GM12878 (cell line): Measurements from ENCODE around the gene ABHD1. TPM values are rescaled to one million over a fixed set of nuclear protein-coding genes. Genes with fewer than 3 reads are reported as not detected.

Experiments used
- ATAC-seq: fragments of 200-7000 bp; cut with Tn5 transposase; 3 replicates; pipeline ENCODE4 v1.9.1; 2020; ENCODE audit warnings: mild to moderate bottlenecking, moderate library complexity
- BruUV-seq: library from RNA; stranded (reverse); fragments of 400-500 nt; replicated peaks from 2 replicates; lab custom pipeline; 2021; lab: Mats Ljungman, UMichigan
- CTCF ChIA-PET: fragments of 300-600 bp; sonication (Branson Sonifier 250); formaldehyde crosslinking; extraction: SDS; loops from one replicate; lab custom pipeline; 2021; ENCODE audit warnings: inconsistent platforms; lab: Yijun Ruan, JAX
- POLR2A ChIA-PET: fragments of 350-600 bp; formaldehyde crosslinking; extraction: SDS; loops from one replicate; lab custom pipeline; 2021; ENCODE audit warnings: inconsistent platforms; lab: Charles Lee
- RAD21 ChIA-PET: fragments of 300-600 bp; sonication (Branson Sonifier 250); formaldehyde crosslinking; loops from one replicate; lab custom pipeline; 2023; ENCODE audit warnings: antibody characterized with exemption; ENCODE audit not compliant: unreplicated experiment; lab: Charles Lee
- SMC1A ChIA-PET: fragments of 300-600 bp; sonication (Branson Sonifier 250); formaldehyde crosslinking; loops from one replicate; lab custom pipeline; 2023; ENCODE audit not compliant: unreplicated experiment, uncharacterized antibody; lab: Charles Lee
- DNase-seq: peaks from one replicate; pipeline ENCODE4 v3.0.0-alpha.2; 2011; ENCODE audit warnings: low read depth, low spot score
- FAIRE-seq: peaks from 3 replicates; lab custom pipeline; 2011; peaks lifted over from hg19 to GRCh38; lab: Jason Lieb, UNC
- H2AFZ ChIP-seq: 2 replicates; pipeline ENCODE4 v1.6.0; 2011; ENCODE audit warnings: low read depth, low read length, control low read depth; ENCODE audit not compliant: control insufficient read depth
- H3K27ac ChIP-seq: 2 replicates; pipeline ENCODE4 v1.5.1; 2011; ENCODE audit warnings: control low read depth; ENCODE audit not compliant: control insufficient read depth, insufficient read depth
- H3K27me3 ChIP-seq, 2 experiments: replicated peaks in 1 of 2; 2 replicates each; pipeline versions ENCODE4 v1.6.0 to v1.6.1; 2011; ENCODE audit warnings: low read length in 1 of 2; ENCODE audit not compliant: control insufficient read depth in 2 of 2, insufficient read depth in 2 of 2
- H3K36me3 ChIP-seq, 2 experiments: 2 replicates each; pipeline ENCODE4 v1.5.1; 2011; ENCODE audit warnings: low read length in 1 of 2; ENCODE audit not compliant: control insufficient read depth in 2 of 2, insufficient read depth in 2 of 2
- H3K4me1 ChIP-seq: 2 replicates; pipeline ENCODE4 v1.6.1; 2011; ENCODE audit warnings: mild to moderate bottlenecking, low read length, moderate library complexity, mixed read lengths; ENCODE audit not compliant: control insufficient read depth, insufficient read depth
- H3K4me2 ChIP-seq: 2 replicates; pipeline ENCODE4 v1.6.0; 2011; ENCODE audit warnings: control low read depth; ENCODE audit not compliant: control insufficient read depth, insufficient read depth
- H3K4me3 ChIP-seq: fragments of 200-600 bp; sonication (generic); 2 replicates; pipeline ENCODE4 v1.5.1; 2016
- H3K79me2 ChIP-seq: 2 replicates; pipeline ENCODE4 v1.6.0; 2011; ENCODE audit warnings: low read length; ENCODE audit not compliant: control insufficient read depth, insufficient read depth
- H3K9ac ChIP-seq: 2 replicates; pipeline ENCODE4 v1.8.0; 2011; ENCODE audit warnings: low read length, control low read depth, mixed read lengths; ENCODE audit not compliant: control insufficient read depth, insufficient read depth
- H3K9me3 ChIP-seq: replicated peaks from 3 replicates; pipeline ENCODE4 v1.5.1; 2011; ENCODE audit warnings: mild to moderate bottlenecking, low read length; ENCODE audit not compliant: control insufficient read depth, insufficient read depth
- H4K20me1 ChIP-seq: 2 replicates; pipeline ENCODE4 v1.6.0; 2011; ENCODE audit not compliant: control insufficient read depth, insufficient read depth
- CBX5 ChIP-seq: sonication (generic); IDR thresholded peaks from 2 replicates; pipeline ENCODE4 v1.6.1; 2016; ENCODE audit warnings: low read depth, moderate library complexity, mild to moderate bottlenecking, inconsistent platforms
- MYB ChIP-seq: fragments of 150-350 bp; IDR thresholded peaks from 2 replicates; pipeline ENCODE4 v1.6.1; 2014; ENCODE audit warnings: mild to moderate bottlenecking, low read depth, low read length, borderline replicate concordance
- PML ChIP-seq: IDR thresholded peaks from 2 replicates; pipeline ENCODE4 v1.6.1; 2012; ENCODE audit warnings: low read length, inconsistent platforms
- TCF3 ChIP-seq: IDR thresholded peaks from 2 replicates; pipeline ENCODE4 v1.6.1; 2012; ENCODE audit warnings: low read depth, mild to moderate bottlenecking, low read length, borderline replicate concordance; ENCODE audit not compliant: insufficient read depth
- WGBS: methylation state at CpG from one replicate; pipeline ENCODE4 v1.1.6; 2016; ENCODE audit warnings: low lambda C conversion rate; ENCODE audit not compliant: insufficient replicate concordance, insufficient coverage; ENCODE audit errors: missing lambda C conversion rate; 5-methylcytosine and 5-hydroxymethylcytosine counted together
- in situ Hi-C: fragments of 300-500 bp; cut with MboI; formaldehyde crosslinking; loops from 9 replicates; pipeline ENCODE4 v1.14.3; 2018; ENCODE audit warnings: mixed read lengths
- intact Hi-C: fragments of 100-400 bp; cut with micrococcal nuclease; formaldehyde crosslinking; loops from one replicate; pipeline ENCODE4 v1.14.2; 2022; ENCODE audit not compliant: unreplicated experiment
- polyA plus RNA-seq, 11 experiments: library from polyadenylated mRNA; depleted of rRNA in 4 of 11; unstranded in 6 of 11; stranded (reverse) in 5 of 11; fragments of >200 nt; fragmentation: Nextera tagmentation in 4 of 11; fragmentation: Illumina TruSeq in 1 of 11; extraction: Ambion mirVana in 4 of 11; extraction: Trizol in 1 of 11; gene quantifications; 1 replicate in 1 of 11; 2 replicates in 10 of 11; pipeline versions ENCODE4 v1.2.1 to v1.2.3, GENCODE V29; 2011 to 2016; ENCODE audit warnings: inconsistent platforms in 2 of 11, missing spikeins in 2 of 11, low read depth in 1 of 11
- total RNA-seq, 4 experiments: library from RNA; depleted of rRNA in 3 of 4; stranded (reverse); fragments of >200 nt in 3 of 4; fragmentation: Illumina TruSeq in 1 of 4; extraction: Trizol in 1 of 4; gene quantifications; 2 replicates each; pipeline versions ENCODE4 v1.2.1 to v1.2.3, GENCODE V29; 2013 to 2021

ABHD1 gene
- total and polyA plus RNA-seq, 10 of the 15 experiments (the other 5 are each of a cell fraction or from before 2014, with no cell fraction given), result 0.04 to 0.35 (median 0.17) TPM; not detected in 2

GRCh38 chr2:27170581-27171337 is 47.1 kb downstream of the ABHD1 start:
- H3K9ac ChIP-seq, result no peak overlapping the region
- H3K4me1 ChIP-seq, result peaks cover 9% of the 10 kb centered on the region
- intact Hi-C loops (loop anchor here (10.0 kb wide), 1 partner anchor 114 kb away; the partner anchor contains the start of gene TRIM54), in situ Hi-C loops (no loop called here)
- no peak for TF ChIP-seq TCF3
- no peak for TF ChIP-seq CBX5
- TF ChIP-seq PML, result no peak
- no peak for TF ChIP-seq MYB
- SMC1A ChIA-PET, result interaction anchor here (0.8 to 2.6 kb wide), 4 partner anchors 12 to 109 kb away, joined by 3 to 9 read pairs (median 6); no protein-coding TSS in a partner anchor
- no peaks in the 10 kb centered on the region for H3K79me2 ChIP-seq
- H3K27ac ChIP-seq, result no peak overlapping the region
- H2AFZ ChIP-seq, result no peak overlapping the region
- RAD21 ChIA-PET, result interaction anchor here (1.0 to 2.4 kb wide), 5 partner anchors 14 to 132 kb away, joined by 3 to 8 read pairs (median 6); no protein-coding TSS in a partner anchor
- CTCF ChIA-PET, result interaction anchor here (0.6 to 2.6 kb wide), 21 partner anchors 11 to 322 kb away, joined by 3 to 20 read pairs (median 4); partner anchors contain the start of gene PREB
- POLR2A ChIA-PET, result interaction anchor here (0.6 to 1.0 kb wide), 4 partner anchors 11 to 79 kb away, joined by 3 to 6 read pairs (median 4); no protein-coding TSS in a partner anchor
- BruUV-seq, result no TSS peak
- no peak overlapping the region for H3K4me2 ChIP-seq
- H4K20me1 ChIP-seq, result no peaks in the 10 kb centered on the region
- no peak overlapping the region for H3K4me3 ChIP-seq
- no peak for FAIRE-seq
- WGBS, result 17% methylated on average over 6 of the region's 6 CpGs
- peak; percentile 64 for ATAC-seq
- H3K27me3 ChIP-seq, result no peaks in the 10 kb centered on the region; a peak in 1 of 4 replicates
- H3K36me3 ChIP-seq, result no peaks in the 10 kb centered on the region
- peaks cover 1% of the 10 kb centered on the region; the same call in 1 of the 3 replicates for H3K9me3 ChIP-seq
- no peak for DNase-seq
